ENCODE measurements around the gene BTBD9.

- TF ChIP-seq, protein P1, sequence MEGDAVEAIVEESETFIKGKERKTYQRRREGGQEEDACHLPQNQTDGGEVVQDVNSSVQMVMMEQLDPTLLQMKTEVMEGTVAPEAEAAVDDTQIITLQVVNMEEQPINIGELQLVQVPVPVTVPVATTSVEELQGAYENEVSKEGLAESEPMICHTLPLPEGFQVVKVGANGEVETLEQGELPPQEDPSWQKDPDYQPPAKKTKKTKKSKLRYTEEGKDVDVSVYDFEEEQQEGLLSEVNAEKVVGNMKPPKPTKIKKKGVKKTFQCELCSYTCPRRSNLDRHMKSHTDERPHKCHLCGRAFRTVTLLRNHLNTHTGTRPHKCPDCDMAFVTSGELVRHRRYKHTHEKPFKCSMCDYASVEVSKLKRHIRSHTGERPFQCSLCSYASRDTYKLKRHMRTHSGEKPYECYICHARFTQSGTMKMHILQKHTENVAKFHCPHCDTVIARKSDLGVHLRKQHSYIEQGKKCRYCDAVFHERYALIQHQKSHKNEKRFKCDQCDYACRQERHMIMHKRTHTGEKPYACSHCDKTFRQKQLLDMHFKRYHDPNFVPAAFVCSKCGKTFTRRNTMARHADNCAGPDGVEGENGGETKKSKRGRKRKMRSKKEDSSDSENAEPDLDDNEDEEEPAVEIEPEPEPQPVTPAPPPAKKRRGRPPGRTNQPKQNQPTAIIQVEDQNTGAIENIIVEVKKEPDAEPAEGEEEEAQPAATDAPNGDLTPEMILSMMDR (IDR thresholded peaks at IDR 0.05 in 4 of 5, conservative IDR thresholded peaks at IDR 0.05 in 1 of 5): no peak
- no peak for TF ChIP-seq POLR2A (IDR thresholded peaks at IDR 0.05)
Observed at GRCh38 chr6:38484656-38485055, 155.1 kb downstream of the BTBD9 start.
